Body of pancreas (tissue), 4 donors: Measurements from ENCODE around the gene ALG1. TPM values are rescaled to one million over a fixed set of nuclear protein-coding genes. Genes with fewer than 3 reads are reported as not detected.

Experiments
- ATAC-seq: fragments of 150-250 bp; one replicate; pipeline ENCODE4 v1.9.1; 2016
- DNase-seq, 4 donors: peaks; one replicate each; pipeline ENCODE4 v3.0.0-alpha.2; 2019
- H3K27ac ChIP-seq, 4 donors: fragments of 200-600 bp; sonication (generic); 1 replicate in 3 of 4; 2 replicates in 1 of 4; pipeline versions ENCODE4 v1.5.1 to v1.6.1; 2016 to 2019; ENCODE audit warnings: mild to moderate bottlenecking in 1 of 4, mixed read lengths in 1 of 4, moderate library complexity in 1 of 4
- H3K27me3 ChIP-seq, 2 donors: fragments of 200-600 bp; sonication (generic); one replicate each; pipeline ENCODE4 v1.6.0; 2016; ENCODE audit warnings: mild to moderate bottlenecking in 1 of 2
- H3K36me3 ChIP-seq, 2 donors: fragments of 200-600 bp; sonication (generic); replicated peaks in 1 of 2; 2 replicates each; pipeline ENCODE4 v1.5.1; 2016; ENCODE audit warnings: low read depth in 2 of 2; ENCODE audit not compliant: insufficient read depth in 1 of 2
- H3K4me1 ChIP-seq: fragments of 200-600 bp; sonication (generic); one replicate; pipeline ENCODE4 v1.6.0; 2016
- H3K4me3 ChIP-seq, 2 donors: fragments of 200-600 bp; sonication (generic); 1 replicate in 1 of 2; 2 replicates in 1 of 2; pipeline ENCODE4 v1.5.1; 2016 to 2019
- H3K9me3 ChIP-seq, 3 donors: fragments of 200-600 bp; sonication (generic); 1 replicate in 2 of 3; 2 replicates in 1 of 3; pipeline ENCODE4 v1.5.1; 2016
- POLR2A ChIP-seq, 3 donors: fragments of 450-650 bp; IDR thresholded peaks; one replicate each; pipeline ENCODE4 v1.6.1; 2016; ENCODE audit warnings: antibody characterized with exemption in 3 of 3, mild to moderate bottlenecking in 2 of 3
- WGBS, 2 donors: methylation state at CpG; one replicate each; pipeline ENCODE4 v1.1.5; 2017; 5-methylcytosine and 5-hydroxymethylcytosine counted together
- intact Hi-C: fragments of 100-400 bp; cut with DNase I; formaldehyde crosslinking; loops from one replicate; pipeline ENCODE4 v1.15.1; 2023
- total RNA-seq, 2 donors: library from RNA; depleted of rRNA; stranded (reverse); fragments of >200 nt; gene quantifications; one replicate each; pipeline ENCODE4 v1.1.0, GENCODE V29; 2016
- TF ChIP-seq, protein P1 (sequence below), 7 experiments: fragments of 450-650 bp in 4 of 7; fragments of 200-600 bp in 3 of 7; sonication (generic) in 3 of 7; IDR thresholded peaks; one replicate each; pipeline ENCODE4 v1.5.1; 2016 to 2019; ENCODE audit warnings: antibody characterized with exemption in 7 of 7

The ALG1 gene
- total RNA-seq, 2 donors from 2014 or later: 20.2 to 26.0 TPM

GRCh38 chr16:5069854-5070253 is 1.8 kb upstream of the ALG1 start:
- H3K36me3 ChIP-seq: no peaks in the 10 kb centered on the region
- no peak for TF ChIP-seq POLR2A (IDR thresholded peaks at IDR 0.05)
- TF ChIP-seq, protein P1, sequence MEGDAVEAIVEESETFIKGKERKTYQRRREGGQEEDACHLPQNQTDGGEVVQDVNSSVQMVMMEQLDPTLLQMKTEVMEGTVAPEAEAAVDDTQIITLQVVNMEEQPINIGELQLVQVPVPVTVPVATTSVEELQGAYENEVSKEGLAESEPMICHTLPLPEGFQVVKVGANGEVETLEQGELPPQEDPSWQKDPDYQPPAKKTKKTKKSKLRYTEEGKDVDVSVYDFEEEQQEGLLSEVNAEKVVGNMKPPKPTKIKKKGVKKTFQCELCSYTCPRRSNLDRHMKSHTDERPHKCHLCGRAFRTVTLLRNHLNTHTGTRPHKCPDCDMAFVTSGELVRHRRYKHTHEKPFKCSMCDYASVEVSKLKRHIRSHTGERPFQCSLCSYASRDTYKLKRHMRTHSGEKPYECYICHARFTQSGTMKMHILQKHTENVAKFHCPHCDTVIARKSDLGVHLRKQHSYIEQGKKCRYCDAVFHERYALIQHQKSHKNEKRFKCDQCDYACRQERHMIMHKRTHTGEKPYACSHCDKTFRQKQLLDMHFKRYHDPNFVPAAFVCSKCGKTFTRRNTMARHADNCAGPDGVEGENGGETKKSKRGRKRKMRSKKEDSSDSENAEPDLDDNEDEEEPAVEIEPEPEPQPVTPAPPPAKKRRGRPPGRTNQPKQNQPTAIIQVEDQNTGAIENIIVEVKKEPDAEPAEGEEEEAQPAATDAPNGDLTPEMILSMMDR (IDR thresholded peaks at IDR 0.05): no peak
- ATAC-seq (no peak), DNase-seq (no peak)
- H3K4me3 ChIP-seq: no peak overlapping the region
- peaks cover 21% of the 10 kb centered on the region for H3K4me1 ChIP-seq
- no peaks in the 10 kb centered on the region for H3K27me3 ChIP-seq
- WGBS, 2 donors: 88 to 96% methylated on average over 9 of the region's 9 CpGs
- no peak overlapping the region for H3K27ac ChIP-seq
- intact Hi-C loops: loop anchor here (10.0 kb wide), 1 partner anchor 95 kb away; no protein-coding TSS in a partner anchor
- no peaks in the 10 kb centered on the region for H3K9me3 ChIP-seq

DNA sequence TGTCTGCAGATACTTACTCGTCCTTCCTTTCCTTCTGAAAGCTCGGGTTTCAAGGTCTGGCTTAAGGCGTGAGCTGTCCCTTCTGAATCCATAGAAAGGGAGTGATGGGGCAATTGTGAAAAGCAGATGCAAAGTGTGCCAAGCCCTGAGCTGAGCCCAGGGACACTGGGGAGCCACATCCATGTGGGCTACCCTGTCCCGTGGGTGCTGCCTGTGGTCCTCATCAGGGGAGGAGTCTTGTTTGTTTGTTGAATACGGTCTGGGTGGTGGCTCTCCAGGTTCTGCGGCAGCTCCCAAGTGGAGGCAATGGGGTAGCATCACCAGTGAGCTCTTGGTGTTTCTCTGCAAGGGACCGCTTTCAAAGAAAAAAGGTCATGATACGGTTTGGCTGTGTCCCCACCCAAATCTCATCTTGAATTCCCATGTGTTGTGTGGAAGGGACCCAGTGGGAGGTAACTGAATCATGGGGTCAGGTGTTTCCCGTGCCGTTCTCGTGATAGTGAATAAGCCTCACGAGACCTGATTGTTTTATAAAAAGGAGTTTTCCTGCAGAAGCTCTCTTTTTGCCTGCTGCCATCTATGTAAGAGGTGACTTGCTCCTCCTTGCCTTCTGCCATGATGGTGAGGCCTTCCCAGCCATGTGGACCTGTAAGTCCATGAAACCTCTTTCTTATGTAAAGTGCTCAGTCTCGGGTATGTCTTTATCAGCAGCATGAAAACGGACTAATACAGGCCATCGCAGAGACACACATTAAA is 1.0 kb upstream of the ALG1 start:
- TF ChIP-seq, protein P1 (IDR thresholded peaks at IDR 0.05): no peak
- TF ChIP-seq POLR2A (IDR thresholded peaks at IDR 0.05): no peak
- 84 to 87% methylated on average over 15 of the region's 15 CpGs for WGBS, 2 donors
- Histone ChIP-seq H3K4me1 (peaks cover 21% of the 10 kb centered on the region), H3K4me3 (no peak overlapping the region), H3K27me3 (no peaks in the 10 kb centered on the region), H3K36me3 (peaks cover 0 to 5% of the 10 kb centered on the region in 2 donors), H3K9me3 (no peaks in the 10 kb centered on the region), H3K27ac (peak overlapping the region in 1 of 4 donors; percentile 76)
- DNase-seq (no peak), ATAC-seq (no peak)
- intact Hi-C loops: loop anchor here (10.0 kb wide), 1 partner anchor 96 kb away; no protein-coding TSS in a partner anchor

DNA sequence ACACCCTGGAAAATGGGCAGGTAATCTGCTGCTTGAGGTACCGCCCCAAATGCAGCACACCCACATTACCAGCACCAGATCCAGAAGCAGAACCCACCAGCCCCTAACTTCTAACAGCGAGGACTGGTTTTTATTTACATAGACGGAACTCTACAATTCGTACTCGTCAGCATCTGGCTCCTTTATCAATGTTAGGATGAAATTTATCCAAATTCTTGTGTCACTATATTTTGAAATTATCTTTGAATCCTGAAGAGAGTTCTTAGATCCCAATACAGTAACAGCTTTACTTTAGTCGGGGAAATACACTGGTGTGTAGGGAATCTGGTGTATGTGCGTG is 332 bp upstream of the ALG1 start:
- Histone ChIP-seq H3K36me3 (peaks cover 0 to 10% of the 10 kb centered on the region in 2 donors), H3K4me3 (no peak overlapping the region), H3K27ac (peak overlapping the region; percentile 61 to 76 (median 74)), H3K4me1 (peaks cover 21% of the 10 kb centered on the region), H3K27me3 (no peaks in the 10 kb centered on the region), H3K9me3 (no peaks in the 10 kb centered on the region)
- intact Hi-C loops: loop anchor here (10.0 kb wide), 1 partner anchor 97 kb away; no protein-coding TSS in a partner anchor
- DNase-seq (no peak), ATAC-seq (no peak)
- TF ChIP-seq, protein P1 (IDR thresholded peaks at IDR 0.05): no peak
- no peak for TF ChIP-seq POLR2A (IDR thresholded peaks at IDR 0.05)
- 33 to 47% methylated on average over 7 of the region's 7 CpGs for WGBS, 2 donors

- Histone ChIP-seq H3K4me3 (peak overlapping the region; percentile 36 to 65), H3K9me3 (no peaks in the 10 kb centered on the region), H3K36me3 (peaks cover 0 to 12% of the 10 kb centered on the region in 2 donors), H3K27ac (peak overlapping the region; percentile 61 to 76 (median 74)), H3K27me3 (no peaks in the 10 kb centered on the region), H3K4me1 (peaks cover 21% of the 10 kb centered on the region)
- 32 to 40% methylated on average over 12 of the region's 12 CpGs for WGBS, 2 donors
- ATAC-seq: no peak
- TF ChIP-seq, protein P1 (IDR thresholded peaks at IDR 0.05): no peak
- TF ChIP-seq POLR2A (IDR thresholded peaks at IDR 0.05): no peak
- intact Hi-C loops: loop anchor here (10.0 kb wide), 1 partner anchor 98 kb away; no protein-coding TSS in a partner anchor
- DNase-seq: no peak
Measured at GRCh38 chr16:5072334-5073278, 963 bp downstream of the ALG1 start.
